ENCODE measurements around the gene FSHB. TPM values are rescaled to one million over a fixed set of nuclear protein-coding genes. Genes with fewer than 3 reads are reported as not detected.

FSHB gene
- total and polyA plus RNA-seq, 2 experiments from 2014 or later = not detected

GRCh38 chr11:30244265-30244664, 13.5 kb downstream of the FSHB start:
- no peaks in the 10 kb centered on the region for H3K79me2 ChIP-seq (ENCODE audit: insufficient read depth)
- no peaks in the 10 kb centered on the region for H3K27me3 ChIP-seq (replicated peaks; ENCODE audit: insufficient read depth)
- no peaks in the 10 kb centered on the region for H3K9me3 ChIP-seq (ENCODE audit: low read depth)
- no peak overlapping the region for H3K27ac ChIP-seq
- no peak overlapping the region for H3K4me2 ChIP-seq (ENCODE audit: unreplicated experiment)
- no peak overlapping the region for H3K4me3 ChIP-seq
- peak; percentile 48 for DNase-seq
- no peaks in the 10 kb centered on the region for H3K36me3 ChIP-seq (ENCODE audit: low read depth)
- H3F3A ChIP-seq (ENCODE audit: insufficient read depth) = 0 out of 2 replicates have a peak, but pooled peaks cover 3% of the 10 kb centered on the region
- no peak overlapping the region for H3K9ac ChIP-seq
- no peaks in the 10 kb centered on the region for H4K20me1 ChIP-seq (ENCODE audit: insufficient read depth)
- no peak for TF ChIP-seq EZH2 (IDR thresholded peaks at IDR 0.05; ENCODE audit: insufficient read depth, poor library complexity, severe bottlenecking)
- no peak for TF ChIP-seq EZH2phosphoT487 (IDR thresholded peaks at IDR 0.05; ENCODE audit: insufficient read depth, low read depth)
- 0 to 6% methylated on average over 1 of the region's 1 CpG for WGBS, 2 experiments (ENCODE audit: low coverage in 1 of 2, low lambda C conversion rate in 2 of 2, missing lambda C conversion rate in 2 of 2)
- no peaks in the 10 kb centered on the region for H3K4me1 ChIP-seq (ENCODE audit: insufficient read depth)
- in situ Hi-C loops (cut with MboI) = no loop called here
- no peak overlapping the region for H2AFZ ChIP-seq
- no peaks in the 10 kb centered on the region for H3K9me2 ChIP-seq (ENCODE audit: insufficient read depth)

GRCh38 chr11:30245621-30246020, 14.8 kb downstream of the FSHB start:
- H3K27me3 ChIP-seq (replicated peaks; ENCODE audit: insufficient read depth) = no peaks in the 10 kb centered on the region
- no peaks in the 10 kb centered on the region for H3K9me2 ChIP-seq (ENCODE audit: insufficient read depth)
- no peak for DNase-seq
- H2AFZ ChIP-seq = no peak overlapping the region
- no peaks in the 10 kb centered on the region for H3K4me1 ChIP-seq (ENCODE audit: insufficient read depth)
- WGBS, 2 experiments (ENCODE audit: low coverage in 1 of 2, low lambda C conversion rate in 2 of 2, missing lambda C conversion rate in 2 of 2) = 26% methylated on average over 2 of the region's 2 CpGs
- H3K36me3 ChIP-seq (ENCODE audit: low read depth) = no peaks in the 10 kb centered on the region
- 0 out of 2 replicates have a peak, but pooled peaks cover 3% of the 10 kb centered on the region for H3F3A ChIP-seq (ENCODE audit: insufficient read depth)
- H3K4me2 ChIP-seq (ENCODE audit: unreplicated experiment) = no peak overlapping the region
- H4K20me1 ChIP-seq (ENCODE audit: insufficient read depth) = no peaks in the 10 kb centered on the region
- no peaks in the 10 kb centered on the region for H3K9me3 ChIP-seq (ENCODE audit: low read depth)
- TF ChIP-seq EZH2 (IDR thresholded peaks at IDR 0.05; ENCODE audit: insufficient read depth, poor library complexity, severe bottlenecking) = no peak
- TF ChIP-seq EZH2phosphoT487 (IDR thresholded peaks at IDR 0.05; ENCODE audit: insufficient read depth, low read depth) = no peak
- H3K79me2 ChIP-seq (ENCODE audit: insufficient read depth) = no peaks in the 10 kb centered on the region
- in situ Hi-C loops (cut with MboI) = no loop called here
- H3K27ac ChIP-seq = no peak overlapping the region
- no peak overlapping the region for H3K9ac ChIP-seq
- H3K4me3 ChIP-seq = no peak overlapping the region

DNA sequence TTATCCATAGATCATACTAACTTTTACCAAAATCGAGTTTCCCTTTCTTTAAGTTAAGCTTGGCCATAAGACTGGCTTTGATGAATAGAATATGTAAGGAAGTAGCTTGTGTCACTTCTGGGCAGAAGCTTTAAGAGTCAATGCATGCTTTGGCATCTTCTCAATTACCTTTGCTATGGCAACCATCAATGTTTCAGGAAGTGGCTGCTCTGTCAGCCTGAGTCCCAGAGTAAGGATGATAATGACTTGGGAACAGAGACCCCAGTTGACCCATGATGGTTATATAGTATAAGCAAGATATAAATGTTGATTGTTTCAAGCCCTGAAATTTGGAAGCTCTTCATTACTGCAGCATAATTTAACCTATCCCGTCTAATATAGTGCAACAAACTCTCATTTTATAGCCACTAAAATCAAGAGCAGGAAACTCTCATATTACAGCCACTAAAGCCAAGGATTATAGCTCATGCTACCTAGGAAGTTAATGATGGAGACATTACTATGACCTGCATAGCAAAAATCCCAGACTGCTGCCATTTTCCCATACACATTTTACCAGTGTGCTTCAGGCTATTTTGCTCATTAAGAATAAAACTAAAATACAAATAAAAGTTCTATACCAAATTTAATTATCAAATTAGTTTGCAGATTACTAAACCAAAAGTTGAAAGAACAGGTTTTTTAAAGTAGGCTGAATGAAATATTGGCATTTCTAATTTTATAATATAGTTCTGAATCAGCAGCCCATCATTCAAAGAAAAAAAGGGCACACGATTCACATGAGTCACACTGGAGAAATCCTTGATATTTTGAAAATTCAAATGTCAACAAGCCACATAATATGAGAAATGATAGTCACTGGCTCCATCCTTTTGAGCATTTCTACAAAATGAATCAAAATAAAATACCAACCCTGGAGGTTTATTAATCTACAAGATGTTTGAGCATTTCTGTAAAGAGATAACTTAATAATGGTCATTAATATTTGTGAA, 23.8 kb downstream of the FSHB start:
- Histone ChIP-seq H3K79me2 (ENCODE audit: insufficient read depth) (no peaks in the 10 kb centered on the region), H3K27ac (no peak overlapping the region), H3K4me1 (ENCODE audit: insufficient read depth) (no peaks in the 10 kb centered on the region), H3K9me2 (ENCODE audit: insufficient read depth) (no peaks in the 10 kb centered on the region), H3K4me2 (ENCODE audit: unreplicated experiment) (no peak overlapping the region), H3K9ac (no peak overlapping the region), H3K4me3 (no peak overlapping the region), H3K9me3 (ENCODE audit: low read depth) (no peaks in the 10 kb centered on the region), H2AFZ (no peak overlapping the region), H3K27me3 (replicated peaks; ENCODE audit: insufficient read depth) (no peaks in the 10 kb centered on the region), H4K20me1 (ENCODE audit: insufficient read depth) (no peaks in the 10 kb centered on the region), H3K36me3 (ENCODE audit: low read depth) (no peaks in the 10 kb centered on the region), H3F3A (ENCODE audit: insufficient read depth) (no peaks in the 10 kb centered on the region)
- in situ Hi-C loops (cut with MboI) = no loop called here
- TF ChIP-seq EZH2 (IDR thresholded peaks at IDR 0.05; ENCODE audit: insufficient read depth, poor library complexity, severe bottlenecking) = no peak
- TF ChIP-seq EZH2phosphoT487 (IDR thresholded peaks at IDR 0.05; ENCODE audit: insufficient read depth, low read depth) = no peak
- 5 to 6% methylated on average over 3 of the region's 3 CpGs for WGBS, 2 experiments (ENCODE audit: low coverage in 1 of 2, low lambda C conversion rate in 2 of 2, missing lambda C conversion rate in 2 of 2)
- peak; percentile 13 for DNase-seq

DNA sequence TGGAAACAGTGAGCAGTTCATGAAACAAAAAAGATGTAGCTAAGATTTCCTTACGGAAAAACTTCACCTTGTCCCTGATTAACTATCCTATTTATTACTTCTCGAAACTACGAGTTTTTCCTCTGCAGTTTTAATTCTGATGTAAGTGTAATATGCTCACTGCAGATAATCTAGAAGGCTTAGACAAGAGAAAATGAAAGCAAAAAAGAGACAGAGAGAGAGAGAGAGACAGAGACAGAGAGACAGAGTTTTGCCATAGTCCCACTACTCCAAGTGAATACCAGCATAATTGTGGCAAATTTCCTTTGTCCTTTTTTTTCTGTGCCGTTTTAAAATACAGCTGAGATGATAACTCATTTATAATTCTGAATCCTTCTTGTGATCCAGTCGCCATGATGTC, 24.8 kb downstream of the FSHB start:
- no peak for TF ChIP-seq EZH2 (IDR thresholded peaks at IDR 0.05; ENCODE audit: insufficient read depth, poor library complexity, severe bottlenecking)
- no peak for TF ChIP-seq EZH2phosphoT487 (IDR thresholded peaks at IDR 0.05; ENCODE audit: insufficient read depth, low read depth)
- no peaks in the 10 kb centered on the region for H3K9me3 ChIP-seq (ENCODE audit: low read depth)
- no peaks in the 10 kb centered on the region for H3K36me3 ChIP-seq (ENCODE audit: low read depth)
- DNase-seq = no peak
- H3K27ac ChIP-seq = no peak overlapping the region
- no peak overlapping the region for H3K4me2 ChIP-seq (ENCODE audit: unreplicated experiment)
- no peaks in the 10 kb centered on the region for H3F3A ChIP-seq (ENCODE audit: insufficient read depth)
- in situ Hi-C loops (cut with MboI) = no loop called here
- H3K9me2 ChIP-seq (ENCODE audit: insufficient read depth) = no peaks in the 10 kb centered on the region
- H3K27me3 ChIP-seq (replicated peaks; ENCODE audit: insufficient read depth) = no peaks in the 10 kb centered on the region
- no peaks in the 10 kb centered on the region for H3K4me1 ChIP-seq (ENCODE audit: insufficient read depth)
- H3K4me3 ChIP-seq = no peak overlapping the region
- H2AFZ ChIP-seq = no peak overlapping the region
- no peaks in the 10 kb centered on the region for H4K20me1 ChIP-seq (ENCODE audit: insufficient read depth)
- no peaks in the 10 kb centered on the region for H3K79me2 ChIP-seq (ENCODE audit: insufficient read depth)
- WGBS, 2 experiments (ENCODE audit: low coverage in 1 of 2, low lambda C conversion rate in 2 of 2, missing lambda C conversion rate in 2 of 2) = 6 to 12% methylated on average over 5 of the region's 5 CpGs
- no peak overlapping the region for H3K9ac ChIP-seq

All from GM23248 (cell line).